Gastroesophageal sphincter (tissue), 4 donors: Measurements from ENCODE around the gene ATE1. TPM values are rescaled to one million over a fixed set of nuclear protein-coding genes. Genes with fewer than 3 reads are reported as not detected.

ENCODE experiments used
- ATAC-seq: fragments of 150-250 bp; one replicate; pipeline ENCODE4 v1.9.1; 2016; ENCODE audit warnings: mild to moderate bottlenecking, moderate library complexity
- H3K27ac ChIP-seq, 4 donors: fragments of 200-600 bp; sonication (generic) in 3 of 4; 1 replicate in 3 of 4; 2 replicates in 1 of 4; pipeline ENCODE4 v1.5.1; 2016 to 2019
- H3K27me3 ChIP-seq: fragments of 200-600 bp; sonication (generic); one replicate; pipeline ENCODE4 v1.5.1; 2019
- H3K36me3 ChIP-seq, 2 donors: fragments of 200-600 bp; sonication (generic); one replicate each; pipeline ENCODE4 v1.5.1; 2019; ENCODE audit warnings: control low read depth in 1 of 2
- H3K4me1 ChIP-seq, 3 donors: fragments of 200-600 bp; sonication (generic); 1 replicate in 2 of 3; 2 replicates in 1 of 3; pipeline ENCODE4 v1.5.1; 2016 to 2019; ENCODE audit warnings: control low read depth in 2 of 3
- H3K4me3 ChIP-seq, 2 donors: fragments of 200-600 bp; sonication (generic); one replicate each; pipeline ENCODE4 v1.5.1; 2019; ENCODE audit warnings: mild to moderate bottlenecking in 1 of 2, moderate library complexity in 1 of 2
- H3K9me3 ChIP-seq, 3 donors: fragments of 200-600 bp; sonication (generic); one replicate each; pipeline ENCODE4 v1.5.1; 2017 to 2019; ENCODE audit warnings: control low read depth in 2 of 3
- EP300 ChIP-seq: sonication (generic); formaldehyde crosslinking; IDR thresholded peaks from one replicate; pipeline ENCODE4 v1.6.1; 2017; ENCODE audit warnings: antibody characterized with exemption, mild to moderate bottlenecking
- POLR2A ChIP-seq, 2 donors: fragments of 450-650 bp; IDR thresholded peaks; one replicate each; pipeline ENCODE4 v1.6.1; 2017; ENCODE audit warnings: antibody characterized with exemption in 2 of 2, mild to moderate bottlenecking in 2 of 2, moderate library complexity in 1 of 2
- POLR2AphosphoS5 ChIP-seq: sonication (generic); formaldehyde crosslinking; IDR thresholded peaks from one replicate; pipeline ENCODE4 v1.6.1; 2017; ENCODE audit warnings: antibody characterized with exemption
- WGBS, 2 donors: methylation state at CpG; one replicate each; pipeline ENCODE4 v1.1.5; 2018; ENCODE audit warnings: low coverage in 1 of 2; 5-methylcytosine and 5-hydroxymethylcytosine counted together
- total RNA-seq, 4 donors: library from RNA; depleted of rRNA; stranded (reverse); fragments of >200 nt; gene quantifications; one replicate each; pipeline ENCODE4 v1.1.0, GENCODE V29; 2016
- TF ChIP-seq, protein P1 (sequence below), 4 experiments: fragments of 200-600 bp in 2 of 4; fragments of 450-650 bp in 2 of 4; sonication (generic) in 1 of 4; IDR thresholded peaks; one replicate each; pipeline ENCODE4 v1.5.1; 2017 to 2019; ENCODE audit warnings: antibody characterized with exemption in 4 of 4, mild to moderate bottlenecking in 2 of 4, moderate library complexity in 2 of 4

Gene ATE1
- total RNA-seq, 4 donors from 2014 or later: 24.6 to 38.2 (median 32.6) TPM

DNA sequence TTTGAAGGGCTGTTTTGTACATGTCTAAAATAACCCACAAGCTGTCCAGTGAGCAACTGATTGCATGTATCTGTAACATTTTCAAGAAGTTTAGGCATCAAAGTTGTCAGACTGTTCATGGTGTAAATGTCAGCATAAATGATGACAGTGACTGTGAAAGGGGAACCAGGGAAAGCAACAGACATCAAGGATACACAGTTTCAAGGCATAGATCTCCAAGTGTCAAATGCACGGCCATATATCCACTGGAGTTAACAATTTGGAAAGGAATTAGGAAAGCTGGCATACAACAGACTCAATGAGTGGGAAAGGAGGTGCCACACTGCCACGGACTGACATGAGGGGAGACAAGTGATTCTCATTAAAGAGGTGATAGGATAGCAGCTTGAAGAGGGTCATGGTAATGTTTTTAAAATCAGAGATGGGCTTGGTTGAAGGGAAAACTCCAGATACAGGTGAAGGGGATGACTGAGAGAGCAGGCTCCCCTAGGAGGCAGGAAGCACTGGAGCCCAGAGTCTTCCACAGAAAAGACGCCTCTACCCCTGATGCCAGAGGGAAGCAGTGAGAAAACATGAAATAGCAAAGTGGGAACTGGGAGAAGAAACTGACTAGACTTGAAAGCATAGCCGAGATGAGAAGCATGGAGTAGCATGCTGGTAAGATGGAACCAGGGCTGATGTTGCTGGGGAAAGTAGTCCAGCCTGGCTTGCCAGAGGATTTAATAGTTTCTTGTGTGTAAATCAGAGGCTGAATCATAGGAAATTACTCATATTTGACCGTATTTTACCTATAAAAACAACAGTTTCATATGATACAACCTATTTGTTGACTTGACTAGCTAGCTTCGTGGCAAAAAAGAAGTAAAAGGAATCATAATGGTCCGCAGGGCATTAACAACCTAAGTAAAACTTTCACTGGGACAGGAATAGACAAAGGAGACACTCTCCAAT is 28.6 kb upstream of the ATE1 start:
- H3K27me3 ChIP-seq: no peaks in the 10 kb centered on the region
- peaks cover 0 to 84% of the 10 kb centered on the region in 2 donors for H3K36me3 ChIP-seq
- no peaks in the 10 kb centered on the region for H3K4me1 ChIP-seq
- TF ChIP-seq, protein P1, sequence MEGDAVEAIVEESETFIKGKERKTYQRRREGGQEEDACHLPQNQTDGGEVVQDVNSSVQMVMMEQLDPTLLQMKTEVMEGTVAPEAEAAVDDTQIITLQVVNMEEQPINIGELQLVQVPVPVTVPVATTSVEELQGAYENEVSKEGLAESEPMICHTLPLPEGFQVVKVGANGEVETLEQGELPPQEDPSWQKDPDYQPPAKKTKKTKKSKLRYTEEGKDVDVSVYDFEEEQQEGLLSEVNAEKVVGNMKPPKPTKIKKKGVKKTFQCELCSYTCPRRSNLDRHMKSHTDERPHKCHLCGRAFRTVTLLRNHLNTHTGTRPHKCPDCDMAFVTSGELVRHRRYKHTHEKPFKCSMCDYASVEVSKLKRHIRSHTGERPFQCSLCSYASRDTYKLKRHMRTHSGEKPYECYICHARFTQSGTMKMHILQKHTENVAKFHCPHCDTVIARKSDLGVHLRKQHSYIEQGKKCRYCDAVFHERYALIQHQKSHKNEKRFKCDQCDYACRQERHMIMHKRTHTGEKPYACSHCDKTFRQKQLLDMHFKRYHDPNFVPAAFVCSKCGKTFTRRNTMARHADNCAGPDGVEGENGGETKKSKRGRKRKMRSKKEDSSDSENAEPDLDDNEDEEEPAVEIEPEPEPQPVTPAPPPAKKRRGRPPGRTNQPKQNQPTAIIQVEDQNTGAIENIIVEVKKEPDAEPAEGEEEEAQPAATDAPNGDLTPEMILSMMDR (IDR thresholded peaks at IDR 0.05): no peak
- TF ChIP-seq EP300 (no peak), POLR2AphosphoS5 (no peak), POLR2A (IDR thresholded peaks at IDR 0.05) (no peak)
- no peak overlapping the region for H3K4me3 ChIP-seq
- ATAC-seq: no peak
- no peak overlapping the region for H3K27ac ChIP-seq
- no peaks in the 10 kb centered on the region for H3K9me3 ChIP-seq
- 77 to 78% methylated on average over 7 of the region's 7 CpGs for WGBS, 2 donors

DNA sequence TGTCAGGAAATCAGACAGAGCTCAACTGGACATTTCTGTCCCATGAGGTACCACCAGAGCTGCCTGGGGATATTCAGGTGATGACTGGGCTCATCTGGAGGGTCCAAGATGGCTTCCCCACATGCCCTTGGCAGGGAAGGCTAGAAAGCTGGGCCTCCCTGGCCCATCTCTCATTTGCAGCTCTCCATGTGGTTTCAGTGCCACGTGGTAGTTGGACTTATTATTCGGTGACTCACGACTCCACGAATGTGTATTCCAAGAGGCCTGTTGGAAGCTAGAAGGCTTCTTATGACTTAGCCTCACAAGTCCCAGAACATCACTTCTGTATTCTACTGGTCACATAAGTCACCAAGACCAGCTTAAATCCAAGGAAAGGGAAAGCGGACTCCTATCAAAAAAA is 24.4 kb upstream of the ATE1 start:
- H3K4me3 ChIP-seq: no peak overlapping the region
- H3K27me3 ChIP-seq: no peaks in the 10 kb centered on the region
- peaks cover 0 to 43% of the 10 kb centered on the region in 2 donors for H3K36me3 ChIP-seq
- TF ChIP-seq, protein P1 (IDR thresholded peaks at IDR 0.05): no peak
- TF ChIP-seq POLR2A (IDR thresholded peaks at IDR 0.05): no peak
- no peak for TF ChIP-seq EP300
- no peak for TF ChIP-seq POLR2AphosphoS5
- no peak for ATAC-seq
- H3K27ac ChIP-seq: no peak overlapping the region
- H3K9me3 ChIP-seq: no peaks in the 10 kb centered on the region
- 85 to 100% methylated on average over 3 to 5 of the region's 5 CpGs for WGBS, 2 donors
- H3K4me1 ChIP-seq: peaks cover 0 to 15% (median 0%) of the 10 kb centered on the region in 3 donors

DNA sequence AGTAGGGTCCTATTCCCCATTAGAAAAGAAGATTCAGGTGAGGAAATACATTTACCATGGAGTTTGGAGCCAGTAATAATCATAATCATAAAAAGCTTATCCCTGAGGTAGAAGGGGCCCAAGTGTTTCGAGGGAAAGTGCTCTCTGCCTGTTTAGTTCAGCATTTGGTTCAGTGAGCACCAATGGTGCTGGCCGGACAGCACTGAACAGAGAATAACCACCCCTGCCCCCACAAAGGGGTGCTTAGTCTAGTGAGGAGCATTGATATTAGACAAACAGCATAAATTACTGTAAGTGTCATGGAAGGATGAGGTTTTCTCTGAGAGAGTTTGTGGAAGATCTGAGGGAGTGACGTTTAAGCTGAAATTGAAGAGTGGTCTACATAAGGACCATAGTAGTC is 21.6 kb upstream of the ATE1 start:
- TF ChIP-seq EP300 (no peak), POLR2AphosphoS5 (no peak), POLR2A (IDR thresholded peaks at IDR 0.05) (no peak)
- TF ChIP-seq, protein P1 (IDR thresholded peaks at IDR 0.05): no peak
- Histone ChIP-seq H3K4me1 (peaks cover 0 to 15% (median 0%) of the 10 kb centered on the region in 3 donors), H3K9me3 (no peaks in the 10 kb centered on the region), H3K27me3 (no peaks in the 10 kb centered on the region), H3K4me3 (no peak overlapping the region), H3K36me3 (peaks cover 0 to 17% of the 10 kb centered on the region in 2 donors), H3K27ac (no peak overlapping the region)
- WGBS, 2 donors: 45 to 82% methylated on average over 2 to 3 of the region's 3 CpGs
- ATAC-seq: no peak

DNA sequence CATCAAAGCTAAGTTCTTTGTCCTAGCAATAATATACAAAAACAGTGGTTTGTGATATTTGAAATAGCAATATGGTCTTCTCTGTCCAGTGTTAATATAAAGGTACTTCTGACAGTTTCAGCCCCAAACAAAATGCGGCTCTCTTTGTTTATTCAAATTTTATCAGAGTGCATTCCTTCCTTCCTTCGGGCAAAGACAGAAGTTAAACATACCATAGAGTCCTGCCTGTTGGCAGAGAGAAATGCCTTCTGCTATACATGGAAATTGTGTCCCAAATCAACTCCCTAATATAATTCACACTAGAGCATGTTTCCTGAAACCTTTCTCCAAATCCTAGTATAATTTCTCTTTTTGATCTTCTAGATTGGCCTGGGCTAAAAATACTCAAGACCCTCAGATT is 21.2 kb upstream of the ATE1 start:
- H3K4me3 ChIP-seq: no peak overlapping the region
- H3K27me3 ChIP-seq: no peaks in the 10 kb centered on the region
- H3K4me1 ChIP-seq: peaks cover 0 to 16% (median 0%) of the 10 kb centered on the region in 3 donors
- H3K9me3 ChIP-seq: no peaks in the 10 kb centered on the region
- peaks cover 0 to 13% of the 10 kb centered on the region in 2 donors for H3K36me3 ChIP-seq
- TF ChIP-seq, protein P1 (IDR thresholded peaks at IDR 0.05): no peak
- TF ChIP-seq POLR2AphosphoS5 (no peak), EP300 (no peak), POLR2A (IDR thresholded peaks at IDR 0.05) (no peak)
- no peak overlapping the region for H3K27ac ChIP-seq
- no peak for ATAC-seq
- 21 to 63% methylated on average over 2 of the region's 2 CpGs for WGBS, 2 donors
